GM18868 (cell line): ENCODE measurements around the gene COPS9.

Source experiments
- ATAC-seq: cut with Tn5 transposase; IDR thresholded peaks from one replicate; pipeline ENCODE4 v1.9.1; 2021; ENCODE audit warnings: mild to moderate bottlenecking, moderate library complexity; ENCODE audit not compliant: unreplicated experiment

Gene COPS9

GRCh38 chr2:240137596-240138253, 1.6 kb upstream of the COPS9 start:
- no peak for ATAC-seq

GRCh38 chr2:240136671-240137292, 677 bp upstream of the COPS9 start:
- ATAC-seq: peak; percentile 16

GRCh38 chr2:240135706-240136012, 446 bp downstream of the COPS9 start:
- ATAC-seq: no peak

- ATAC-seq: no peak
Observed at GRCh38 chr2:240134956-240135520, 1.1 kb downstream of the COPS9 start.

- no peak for ATAC-seq
Observed at GRCh38 chr2:240134466-240134865, 1.6 kb downstream of the COPS9 start.

- no peak for ATAC-seq
Observed at GRCh38 chr2:240133401-240133800, 2.7 kb downstream of the COPS9 start.

GRCh38 chr2:240132651-240132980, 3.5 kb downstream of the COPS9 start:
- ATAC-seq: no peak

GRCh38 chr2:240131941-240132650, 4.0 kb downstream of the COPS9 start:
- ATAC-seq: no peak

GRCh38 chr2:240131296-240131695, 4.8 kb downstream of the COPS9 start:
- no peak for ATAC-seq

GRCh38 chr2:240130393-240131195, 5.5 kb downstream of the COPS9 start:
- no peak for ATAC-seq

- no peak for ATAC-seq
Observed at GRCh38 chr2:240129731-240130392, 6.2 kb downstream of the COPS9 start.

GRCh38 chr2:240129311-240129710, 6.8 kb downstream of the COPS9 start:
- no peak for ATAC-seq

- no peak for ATAC-seq
Observed at GRCh38 chr2:240128608-240129145, 7.4 kb downstream of the COPS9 start.

GRCh38 chr2:240127911-240128607, 8.0 kb downstream of the COPS9 start:
- no peak for ATAC-seq

- ATAC-seq: no peak
Observed at GRCh38 chr2:240127191-240127750, 8.8 kb downstream of the COPS9 start.

GRCh38 chr2:240126731-240127130, 9.4 kb downstream of the COPS9 start:
- no peak for ATAC-seq

GRCh38 chr2:240125742-240126141, 10.4 kb downstream of the COPS9 start:
- ATAC-seq: no peak

GRCh38 chr2:240124651-240125030, 11.5 kb downstream of the COPS9 start:
- no peak for ATAC-seq

- no peak for ATAC-seq
Observed at GRCh38 chr2:240123821-240124650, 12.1 kb downstream of the COPS9 start.
